Glutamatergic neuron (in vitro differentiated cells): ENCODE measurements around the gene CACNA1C. TPM values are rescaled to one million over a fixed set of nuclear protein-coding genes. Genes with fewer than 3 reads are reported as not detected.

Experiments used
- DNase-seq: peaks from one replicate; pipeline ENCODE4 v3.0.0; 2022
- H3K27ac Mint-ChIP-seq: one replicate; pipeline ENCODE4 v1.8.0; 2020; ENCODE audit warnings: mild to moderate bottlenecking, mixed read lengths, inconsistent platforms; ENCODE audit not compliant: unreplicated experiment
- H3K27me3 Mint-ChIP-seq: one replicate; pipeline ENCODE4 v1.8.0; 2020; ENCODE audit warnings: mild to moderate bottlenecking, moderate library complexity, mixed read lengths, inconsistent platforms; ENCODE audit not compliant: unreplicated experiment
- H3K36me3 Mint-ChIP-seq: one replicate; pipeline ENCODE4 v1.8.0; 2020; ENCODE audit warnings: mild to moderate bottlenecking, mixed read lengths, inconsistent platforms; ENCODE audit not compliant: unreplicated experiment
- H3K4me1 Mint-ChIP-seq: one replicate; pipeline ENCODE4 v1.8.0; 2020; ENCODE audit warnings: mild to moderate bottlenecking, low read depth, mixed read lengths, inconsistent platforms; ENCODE audit not compliant: unreplicated experiment
- H3K4me3 Mint-ChIP-seq: one replicate; pipeline ENCODE4 v1.8.0; 2020; ENCODE audit warnings: mild to moderate bottlenecking, mixed read lengths, inconsistent platforms; ENCODE audit not compliant: unreplicated experiment
- H3K9me3 Mint-ChIP-seq: one replicate; pipeline ENCODE4 v1.8.0; 2020; ENCODE audit warnings: mild to moderate bottlenecking, moderate library complexity, mixed read lengths, inconsistent platforms; ENCODE audit not compliant: unreplicated experiment
- total RNA-seq: library from RNA; stranded (reverse); fragmentation: NEBNext Ultra II Directional; extraction: Animal tissue kit (Norgen Biotek cat#: 25700); gene quantifications from one replicate; pipeline ENCODE4 v1.2.1, GENCODE V29; 2021; ENCODE audit not compliant: unreplicated experiment
- TF ChIP-seq, protein P1 (sequence below): fragments of 200-600 bp; sonication (generic); IDR thresholded peaks from one replicate; pipeline ENCODE4 v1.5.0; 2021; ENCODE audit not compliant: partially characterized antibody, unreplicated experiment

Gene CACNA1C
- total RNA-seq, 1 donor from 2014 or later = 11.0 TPM

DNA sequence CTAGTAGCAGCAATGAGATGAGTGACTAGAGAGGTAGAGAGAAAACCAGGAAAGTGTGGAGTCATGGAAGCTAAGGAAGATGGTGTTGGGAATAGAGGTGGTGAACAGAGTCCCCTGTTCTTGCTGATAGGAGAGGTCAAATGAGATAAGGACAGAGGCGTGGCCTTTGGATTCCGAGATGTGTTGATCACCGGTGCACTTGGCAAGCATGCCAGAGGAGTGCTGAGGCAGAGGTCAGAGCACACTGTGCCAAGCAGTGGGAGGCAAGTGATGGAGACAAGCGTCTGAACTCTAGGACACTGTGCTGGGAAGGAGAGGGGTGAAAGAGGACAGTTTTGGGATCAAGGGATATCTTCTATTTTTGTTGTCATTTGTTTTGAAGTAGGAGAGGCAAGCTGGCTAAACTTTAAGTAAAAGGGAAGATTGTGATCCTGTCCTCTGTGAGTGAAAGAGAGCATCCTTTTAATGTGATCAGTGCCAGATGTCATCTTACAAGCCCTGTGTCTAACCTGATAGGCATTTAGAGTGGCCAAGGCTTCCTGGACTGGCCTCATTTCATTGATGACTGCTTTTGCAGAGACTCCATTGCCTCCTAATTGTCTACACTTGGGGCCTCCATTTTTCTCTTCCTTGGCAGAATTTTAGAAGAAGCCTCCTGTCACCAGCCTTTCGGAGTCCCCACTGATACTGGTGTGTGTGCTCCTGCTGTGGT is 336.4 kb downstream of the CACNA1C start:
- TF ChIP-seq, protein P1, sequence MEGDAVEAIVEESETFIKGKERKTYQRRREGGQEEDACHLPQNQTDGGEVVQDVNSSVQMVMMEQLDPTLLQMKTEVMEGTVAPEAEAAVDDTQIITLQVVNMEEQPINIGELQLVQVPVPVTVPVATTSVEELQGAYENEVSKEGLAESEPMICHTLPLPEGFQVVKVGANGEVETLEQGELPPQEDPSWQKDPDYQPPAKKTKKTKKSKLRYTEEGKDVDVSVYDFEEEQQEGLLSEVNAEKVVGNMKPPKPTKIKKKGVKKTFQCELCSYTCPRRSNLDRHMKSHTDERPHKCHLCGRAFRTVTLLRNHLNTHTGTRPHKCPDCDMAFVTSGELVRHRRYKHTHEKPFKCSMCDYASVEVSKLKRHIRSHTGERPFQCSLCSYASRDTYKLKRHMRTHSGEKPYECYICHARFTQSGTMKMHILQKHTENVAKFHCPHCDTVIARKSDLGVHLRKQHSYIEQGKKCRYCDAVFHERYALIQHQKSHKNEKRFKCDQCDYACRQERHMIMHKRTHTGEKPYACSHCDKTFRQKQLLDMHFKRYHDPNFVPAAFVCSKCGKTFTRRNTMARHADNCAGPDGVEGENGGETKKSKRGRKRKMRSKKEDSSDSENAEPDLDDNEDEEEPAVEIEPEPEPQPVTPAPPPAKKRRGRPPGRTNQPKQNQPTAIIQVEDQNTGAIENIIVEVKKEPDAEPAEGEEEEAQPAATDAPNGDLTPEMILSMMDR = no peak
- Mint-ChIP-seq H3K36me3 (peaks cover 5% of the 10 kb centered on the region), H3K9me3 (no peaks in the 10 kb centered on the region), H3K27me3 (peaks cover 4% of the 10 kb centered on the region), H3K27ac (no peak overlapping the region), H3K4me3 (no peak overlapping the region), H3K4me1 (peaks cover 13% of the 10 kb centered on the region)
- no peak for DNase-seq

- no peak for DNase-seq
- Mint-ChIP-seq H3K4me1 (peaks cover 4% of the 10 kb centered on the region), H3K4me3 (no peak overlapping the region), H3K9me3 (no peaks in the 10 kb centered on the region), H3K36me3 (peaks cover 5% of the 10 kb centered on the region), H3K27me3 (peaks cover 7% of the 10 kb centered on the region), H3K27ac (no peak overlapping the region)
- TF ChIP-seq, protein P1 = no peak
Measured at GRCh38 chr12:2390133-2390532, 337.3 kb downstream of the CACNA1C start.

DNA sequence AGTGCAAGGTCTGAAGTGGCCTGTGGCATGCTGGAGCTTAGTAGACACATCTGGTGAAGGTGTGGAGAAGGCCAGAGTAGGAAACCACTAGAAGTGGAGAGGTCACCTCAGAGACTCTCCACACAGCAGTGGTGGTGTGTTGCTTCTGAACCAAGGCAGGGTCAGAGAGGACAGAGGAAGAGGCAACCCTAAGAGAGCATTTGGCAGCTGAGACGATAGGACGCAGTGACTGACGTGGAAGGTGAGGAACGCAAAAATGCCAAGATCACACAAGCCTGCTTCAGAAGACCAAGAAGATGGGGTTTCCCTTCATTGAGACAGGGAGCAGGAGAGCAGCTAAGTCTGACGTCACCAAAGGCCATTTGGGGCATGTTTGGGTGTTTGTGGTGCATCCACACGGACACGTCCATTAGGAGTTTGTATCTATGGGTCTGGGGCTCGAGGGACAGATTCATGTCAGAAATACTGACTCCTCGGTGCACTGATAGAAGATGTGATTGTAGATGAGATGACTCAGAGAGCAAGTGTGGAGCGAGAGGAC is 338.1 kb downstream of the CACNA1C start:
- H3K36me3 Mint-ChIP-seq = peaks cover 5% of the 10 kb centered on the region
- TF ChIP-seq, protein P1 = no peak
- no peaks in the 10 kb centered on the region for H3K9me3 Mint-ChIP-seq
- no peak overlapping the region for H3K4me3 Mint-ChIP-seq
- DNase-seq = no peak
- peaks cover 5% of the 10 kb centered on the region for H3K27me3 Mint-ChIP-seq
- no peaks in the 10 kb centered on the region for H3K4me1 Mint-ChIP-seq
- H3K27ac Mint-ChIP-seq = no peak overlapping the region

- no peak overlapping the region for H3K4me3 Mint-ChIP-seq
- TF ChIP-seq, protein P1 = no peak
- DNase-seq = no peak
- peaks cover 5% of the 10 kb centered on the region for H3K36me3 Mint-ChIP-seq
- H3K27me3 Mint-ChIP-seq = peaks cover 5% of the 10 kb centered on the region
- no peaks in the 10 kb centered on the region for H3K4me1 Mint-ChIP-seq
- no peak overlapping the region for H3K27ac Mint-ChIP-seq
- no peaks in the 10 kb centered on the region for H3K9me3 Mint-ChIP-seq
Measured at GRCh38 chr12:2391740-2392331, 339.0 kb downstream of the CACNA1C start.

- Mint-ChIP-seq H3K36me3 (peaks cover 5% of the 10 kb centered on the region), H3K27ac (no peak overlapping the region), H3K4me3 (no peak overlapping the region), H3K4me1 (no peaks in the 10 kb centered on the region), H3K9me3 (no peaks in the 10 kb centered on the region), H3K27me3 (peaks cover 5% of the 10 kb centered on the region)
- DNase-seq = no peak
- TF ChIP-seq, protein P1 = no peak
Measured at GRCh38 chr12:2393016-2393415, 340.2 kb downstream of the CACNA1C start.
